ENCODE data around the gene LARP6. TPM values are rescaled to one million over a fixed set of nuclear protein-coding genes. Genes with fewer than 3 reads are reported as not detected.

LARP6 gene
- total RNA-seq, 1 experiment from 2014 or later = 53.6 TPM

DNA sequence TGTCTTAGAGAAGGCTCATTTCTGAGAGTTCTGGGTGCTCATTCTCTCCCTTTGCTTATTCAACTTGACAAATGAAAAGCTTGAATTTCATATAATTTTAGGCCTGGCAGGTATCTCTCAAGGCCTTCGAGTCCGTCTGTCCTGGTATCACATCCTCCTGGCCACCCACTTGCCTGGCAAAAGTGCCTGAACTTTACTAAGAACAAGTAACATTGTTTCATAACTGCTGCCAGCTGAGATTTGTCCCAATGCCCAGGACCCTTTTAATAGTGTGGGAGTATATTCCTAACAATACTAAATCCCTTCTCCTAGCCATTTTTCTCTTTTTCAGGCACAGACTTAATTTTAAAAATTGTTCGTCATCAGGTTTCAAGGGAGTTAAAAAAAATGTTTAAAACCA, 18.1 kb downstream of the LARP6 start:
- peaks cover 25% of the 10 kb centered on the region for H3K36me3 ChIP-seq (ENCODE audit: insufficient read depth, low read length, poor library complexity, severe bottlenecking)
- no TSS peak for BruUV-seq (replicated peaks)
- H3K4me3 ChIP-seq (ENCODE audit: low read depth, low read length, poor library complexity, severe bottlenecking) = no peak overlapping the region

DNA sequence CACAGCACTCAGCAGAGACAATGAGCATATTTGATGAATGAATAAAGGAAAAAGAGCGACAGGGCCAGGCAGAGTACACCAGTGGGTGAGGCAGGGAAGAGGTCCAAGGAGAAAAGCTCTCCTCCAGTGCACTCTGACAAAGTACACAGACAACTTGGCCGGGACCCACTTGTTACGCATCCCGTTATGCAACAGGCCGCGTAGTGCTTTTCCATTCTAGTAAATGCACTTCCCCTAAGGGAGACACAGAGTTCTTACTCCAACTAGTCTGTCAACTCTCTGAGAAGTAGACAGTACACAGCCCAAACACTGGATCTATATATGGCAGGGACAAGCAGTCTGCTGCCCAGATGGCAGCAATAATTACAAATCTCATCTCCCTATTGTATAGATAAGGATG, 18.5 kb downstream of the LARP6 start:
- no peaks in the 10 kb centered on the region for H3K9me3 ChIP-seq (ENCODE audit: low read depth, low read length, poor library complexity, severe bottlenecking)
- no peaks in the 10 kb centered on the region for H3K27me3 ChIP-seq (replicated peaks; ENCODE audit: insufficient read depth, low read depth, low read length, poor library complexity)
- ChIA-PET CTCF (no interaction called here), POLR2A (ENCODE audit: low non-redundant PET) (no interaction called here)
- H3K27ac ChIP-seq (ENCODE audit: low read depth, low read length, poor library complexity, severe bottlenecking) = no peak overlapping the region
- no peak for TF ChIP-seq EZH2 (IDR thresholded peaks at IDR 0.05; ENCODE audit: borderline replicate concordance, low read depth, low read length, poor library complexity, severe bottlenecking)
- TF ChIP-seq, protein P1, sequence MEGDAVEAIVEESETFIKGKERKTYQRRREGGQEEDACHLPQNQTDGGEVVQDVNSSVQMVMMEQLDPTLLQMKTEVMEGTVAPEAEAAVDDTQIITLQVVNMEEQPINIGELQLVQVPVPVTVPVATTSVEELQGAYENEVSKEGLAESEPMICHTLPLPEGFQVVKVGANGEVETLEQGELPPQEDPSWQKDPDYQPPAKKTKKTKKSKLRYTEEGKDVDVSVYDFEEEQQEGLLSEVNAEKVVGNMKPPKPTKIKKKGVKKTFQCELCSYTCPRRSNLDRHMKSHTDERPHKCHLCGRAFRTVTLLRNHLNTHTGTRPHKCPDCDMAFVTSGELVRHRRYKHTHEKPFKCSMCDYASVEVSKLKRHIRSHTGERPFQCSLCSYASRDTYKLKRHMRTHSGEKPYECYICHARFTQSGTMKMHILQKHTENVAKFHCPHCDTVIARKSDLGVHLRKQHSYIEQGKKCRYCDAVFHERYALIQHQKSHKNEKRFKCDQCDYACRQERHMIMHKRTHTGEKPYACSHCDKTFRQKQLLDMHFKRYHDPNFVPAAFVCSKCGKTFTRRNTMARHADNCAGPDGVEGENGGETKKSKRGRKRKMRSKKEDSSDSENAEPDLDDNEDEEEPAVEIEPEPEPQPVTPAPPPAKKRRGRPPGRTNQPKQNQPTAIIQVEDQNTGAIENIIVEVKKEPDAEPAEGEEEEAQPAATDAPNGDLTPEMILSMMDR (conservative IDR thresholded peaks at IDR 0.05; ENCODE audit: low read depth, low read length) = no peak
- BruUV-seq (replicated peaks) = no TSS peak
- peaks cover 25% of the 10 kb centered on the region for H3K36me3 ChIP-seq (ENCODE audit: insufficient read depth, low read length, poor library complexity, severe bottlenecking)
- intact Hi-C loops (cut with micrococcal nuclease; ENCODE audit: unreplicated experiment) = no loop called here
- no peak for DNase-seq (ENCODE audit: low spot score)
- H3K4me1 ChIP-seq (ENCODE audit: insufficient read depth, low read length, poor library complexity, severe bottlenecking) = peaks cover 31% of the 10 kb centered on the region
- H3K4me3 ChIP-seq (ENCODE audit: low read depth, low read length, poor library complexity, severe bottlenecking) = no peak overlapping the region

More for the DNA sequence above, 18.1 kb downstream of the LARP6 start:
- ChIA-PET CTCF (no interaction called here), POLR2A (ENCODE audit: low non-redundant PET) (no interaction called here)
- no peak overlapping the region for H3K27ac ChIP-seq (ENCODE audit: low read depth, low read length, poor library complexity, severe bottlenecking)
- TF ChIP-seq EZH2 (IDR thresholded peaks at IDR 0.05; ENCODE audit: borderline replicate concordance, low read depth, low read length, poor library complexity, severe bottlenecking) = no peak
- TF ChIP-seq, protein P1 (conservative IDR thresholded peaks at IDR 0.05; ENCODE audit: low read depth, low read length) = no peak
- intact Hi-C loops (cut with micrococcal nuclease; ENCODE audit: unreplicated experiment) = no loop called here
- no peak for DNase-seq (ENCODE audit: low spot score)
- peaks cover 31% of the 10 kb centered on the region for H3K4me1 ChIP-seq (ENCODE audit: insufficient read depth, low read length, poor library complexity, severe bottlenecking)
- no peaks in the 10 kb centered on the region for H3K9me3 ChIP-seq (ENCODE audit: low read depth, low read length, poor library complexity, severe bottlenecking)
- no peaks in the 10 kb centered on the region for H3K27me3 ChIP-seq (replicated peaks; ENCODE audit: insufficient read depth, low read depth, low read length, poor library complexity)

DNA sequence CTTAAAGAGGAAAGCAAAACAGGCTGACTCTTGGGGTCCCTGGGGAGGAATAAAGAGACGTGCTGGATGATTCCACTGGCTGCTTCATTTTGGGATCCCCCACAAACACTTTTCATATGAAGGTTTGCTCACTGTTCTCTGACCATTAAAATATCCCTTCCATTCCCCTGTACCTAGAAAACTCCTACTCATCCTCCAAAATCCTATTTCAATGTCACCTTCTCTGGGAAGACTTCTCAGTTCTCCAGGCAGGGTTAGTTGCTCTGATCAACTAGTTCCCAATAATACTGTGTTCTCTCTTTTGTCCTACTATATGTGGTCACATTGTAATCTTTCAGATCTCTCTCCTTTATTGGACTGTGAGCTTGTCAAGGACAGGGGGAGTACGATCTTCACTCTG, 19.0 kb downstream of the LARP6 start:
- ChIA-PET CTCF (no interaction called here), POLR2A (ENCODE audit: low non-redundant PET) (no interaction called here)
- TF ChIP-seq, protein P1 (conservative IDR thresholded peaks at IDR 0.05; ENCODE audit: low read depth, low read length) = no peak
- no peak for TF ChIP-seq EZH2 (IDR thresholded peaks at IDR 0.05; ENCODE audit: borderline replicate concordance, low read depth, low read length, poor library complexity, severe bottlenecking)
- BruUV-seq (replicated peaks) = no TSS peak
- peak; percentile 30 for DNase-seq (ENCODE audit: low spot score)
- Histone ChIP-seq H3K9me3 (ENCODE audit: low read depth, low read length, poor library complexity, severe bottlenecking) (no peaks in the 10 kb centered on the region), H3K4me3 (ENCODE audit: low read depth, low read length, poor library complexity, severe bottlenecking) (no peak overlapping the region), H3K27me3 (replicated peaks; ENCODE audit: insufficient read depth, low read depth, low read length, poor library complexity) (no peaks in the 10 kb centered on the region), H3K36me3 (ENCODE audit: insufficient read depth, low read length, poor library complexity, severe bottlenecking) (peaks cover 25% of the 10 kb centered on the region), H3K4me1 (ENCODE audit: insufficient read depth, low read length, poor library complexity, severe bottlenecking) (peaks cover 31% of the 10 kb centered on the region), H3K27ac (ENCODE audit: low read depth, low read length, poor library complexity, severe bottlenecking) (peak overlapping the region; percentile 81)
- intact Hi-C loops (cut with micrococcal nuclease; ENCODE audit: unreplicated experiment) = loop anchor here (5.0 kb wide), 1 partner anchor 32 kb away; no protein-coding TSS in a partner anchor

Measured in A673 (cell line).